ENCODE measurements around the gene SMARCA2. TPM values are rescaled to one million over a fixed set of nuclear protein-coding genes. Genes with fewer than 3 reads are reported as not detected.

The SMARCA2 gene
- total RNA-seq, 1 experiment from 2014 or later, result 20.8 TPM

GRCh38 chr9:2178034-2178734 lies 163.0 kb downstream of the SMARCA2 start:
- no peak for DNase-seq (ENCODE audit: low read depth)
- in situ Hi-C loops (cut with HindIII; ENCODE audit: low pct_unique_long_range_greater_than_20kb, low sequenced_read_pairs), result no loop called here

- DNase-seq (ENCODE audit: low read depth), result no peak
- in situ Hi-C loops (cut with HindIII; ENCODE audit: low pct_unique_long_range_greater_than_20kb, low sequenced_read_pairs), result no loop called here
These were observed 164.4 kb downstream of the SMARCA2 start for GRCh38 chr9:2179567-2179966.

GRCh38 chr9:2180154-2180553 lies 165.0 kb downstream of the SMARCA2 start:
- DNase-seq (ENCODE audit: low read depth), result no peak

DNA sequence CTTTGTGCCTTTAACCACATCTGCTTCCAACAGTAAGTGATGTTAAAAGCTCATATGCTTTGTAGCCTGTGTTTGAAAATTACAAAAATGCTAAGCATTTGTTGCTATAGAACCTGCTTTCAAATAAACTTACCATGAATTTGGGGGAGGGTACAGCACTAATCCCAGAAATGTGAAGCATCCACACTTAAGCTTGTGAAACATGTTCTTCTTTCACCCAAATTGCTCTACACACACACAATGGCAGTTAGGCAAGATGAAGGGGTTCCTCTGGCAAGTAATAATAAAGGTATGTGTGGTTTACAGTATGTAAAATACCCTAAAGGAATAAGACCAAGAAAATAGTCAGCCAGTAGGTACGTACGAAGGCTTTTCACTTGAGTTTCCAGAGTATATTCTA lies 165.6 kb downstream of the SMARCA2 start:
- in situ Hi-C loops (cut with HindIII; ENCODE audit: low pct_unique_long_range_greater_than_20kb, low sequenced_read_pairs), result no loop called here

More at GRCh38 chr9:2180154-2180553, 165.0 kb downstream of the SMARCA2 start:
- in situ Hi-C loops (cut with HindIII; ENCODE audit: low pct_unique_long_range_greater_than_20kb, low sequenced_read_pairs), result no loop called here

GRCh38 chr9:2181792-2182191 lies 166.6 kb downstream of the SMARCA2 start:
- no peak for DNase-seq (ENCODE audit: low read depth)
- in situ Hi-C loops (cut with HindIII; ENCODE audit: low pct_unique_long_range_greater_than_20kb, low sequenced_read_pairs), result no loop called here

More for the DNA sequence above, 165.6 kb downstream of the SMARCA2 start:
- no peak for DNase-seq (ENCODE audit: low read depth)

DNA sequence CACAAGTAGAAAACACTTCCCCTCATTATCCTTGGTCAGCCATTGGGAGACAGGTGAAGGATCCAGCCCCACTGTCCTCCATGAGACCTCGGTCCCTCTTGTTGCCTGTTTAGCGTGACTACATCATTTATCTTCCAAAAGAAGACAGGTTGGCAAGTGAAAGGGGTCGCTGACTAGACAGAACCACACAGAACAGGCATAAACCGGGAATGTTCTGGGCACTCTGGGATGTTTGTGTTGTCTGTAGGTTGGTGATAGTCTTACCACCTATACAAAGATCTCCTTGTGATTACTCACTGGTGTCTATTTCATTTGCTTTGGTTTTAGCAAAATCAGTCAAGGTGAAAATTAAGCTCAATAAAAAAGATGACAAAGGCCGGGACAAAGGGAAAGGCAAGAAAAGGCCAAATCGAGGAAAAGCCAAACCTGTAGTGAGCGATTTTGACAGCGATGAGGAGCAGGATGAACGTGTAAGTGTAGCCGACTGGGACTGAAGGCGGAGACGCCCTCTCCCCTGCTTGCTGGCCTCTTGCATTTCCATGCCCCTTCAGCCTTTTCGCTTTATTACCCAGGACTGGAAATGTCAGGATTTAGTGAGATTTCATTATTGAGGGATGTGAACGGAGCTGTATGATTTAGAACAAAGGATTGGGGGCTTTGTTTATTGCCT lies 175.9 kb downstream of the SMARCA2 start:
- in situ Hi-C loops (cut with HindIII; ENCODE audit: low pct_unique_long_range_greater_than_20kb, low sequenced_read_pairs), result no loop called here
- no peak for DNase-seq (ENCODE audit: low read depth)

DNA sequence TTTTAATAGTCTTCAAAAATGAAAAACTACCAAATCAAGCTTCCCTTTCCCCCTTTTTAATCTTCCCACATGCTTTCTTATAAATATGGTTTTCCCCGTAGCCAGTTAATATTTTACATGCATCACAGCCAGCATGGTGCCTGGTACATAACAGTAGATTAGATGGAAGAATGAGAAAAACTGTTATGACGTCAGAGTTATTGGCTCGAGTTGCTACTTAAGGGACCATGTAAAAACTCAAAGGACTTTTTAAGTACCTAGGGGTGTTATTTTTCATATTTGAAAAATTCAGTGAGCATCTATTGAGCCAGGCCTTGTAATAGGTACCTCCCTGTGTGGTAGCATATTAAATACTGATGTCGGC lies 176.4 kb downstream of the SMARCA2 start:
- in situ Hi-C loops (cut with HindIII; ENCODE audit: low pct_unique_long_range_greater_than_20kb, low sequenced_read_pairs), result no loop called here
- no peak for DNase-seq (ENCODE audit: low read depth)

- DNase-seq (ENCODE audit: low read depth), result no peak
- in situ Hi-C loops (cut with HindIII; ENCODE audit: low pct_unique_long_range_greater_than_20kb, low sequenced_read_pairs), result no loop called here
These were observed 177.3 kb downstream of the SMARCA2 start for GRCh38 chr9:2192356-2192979.

DNA sequence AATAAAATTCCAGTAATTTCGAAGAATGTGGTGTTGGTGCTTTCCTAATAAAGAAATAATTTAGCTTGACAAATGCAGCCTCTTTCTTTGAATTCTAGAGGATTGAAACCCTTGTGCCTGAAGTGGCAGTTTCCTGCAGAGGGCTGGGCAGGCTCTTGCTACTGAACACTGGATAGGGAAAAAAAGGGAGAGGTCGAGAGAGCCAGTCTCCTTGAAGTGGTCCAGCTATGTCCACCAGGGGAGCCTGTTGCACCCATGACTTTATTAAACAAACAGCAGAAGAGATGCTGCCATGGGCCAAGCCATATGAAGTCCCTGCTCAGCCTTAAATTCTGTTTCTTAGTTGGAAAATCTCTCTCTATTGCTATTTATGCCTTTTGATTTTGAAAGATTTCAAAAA lies 178.4 kb downstream of the SMARCA2 start:
- in situ Hi-C loops (cut with HindIII; ENCODE audit: low pct_unique_long_range_greater_than_20kb, low sequenced_read_pairs), result no loop called here
- no peak for DNase-seq (ENCODE audit: low read depth)

DNA sequence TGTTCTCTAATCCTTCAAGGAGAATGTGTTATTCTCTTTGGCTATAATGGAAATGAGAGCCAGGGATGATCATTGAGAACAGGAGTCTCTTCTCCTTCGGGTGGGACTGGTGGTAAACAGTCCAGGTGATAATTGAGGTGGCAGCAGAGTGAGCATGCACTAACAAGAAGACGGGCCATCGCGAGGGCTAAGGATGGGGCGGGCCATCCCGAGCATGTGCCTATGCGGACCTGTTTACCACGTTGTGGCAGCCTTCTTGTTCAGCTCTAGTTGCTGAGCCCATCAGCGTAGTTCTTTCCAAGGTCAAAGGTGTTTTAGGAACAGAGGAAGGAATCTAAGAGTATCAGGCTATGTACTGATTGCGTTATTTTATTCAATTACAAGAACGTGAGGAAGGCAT lies 180.1 kb downstream of the SMARCA2 start:
- in situ Hi-C loops (cut with HindIII; ENCODE audit: low pct_unique_long_range_greater_than_20kb, low sequenced_read_pairs), result no loop called here
- no peak for DNase-seq (ENCODE audit: low read depth)

GRCh38 chr9:2196757-2197156 lies 181.6 kb downstream of the SMARCA2 start:
- no peak for DNase-seq (ENCODE audit: low read depth)
- in situ Hi-C loops (cut with HindIII; ENCODE audit: low pct_unique_long_range_greater_than_20kb, low sequenced_read_pairs), result no loop called here

- in situ Hi-C loops (cut with HindIII; ENCODE audit: low pct_unique_long_range_greater_than_20kb, low sequenced_read_pairs), result no loop called here
- DNase-seq (ENCODE audit: low read depth), result no peak
These were observed 183.9 kb downstream of the SMARCA2 start for GRCh38 chr9:2198956-2199635.

- in situ Hi-C loops (cut with HindIII; ENCODE audit: low pct_unique_long_range_greater_than_20kb, low sequenced_read_pairs), result no loop called here
These were observed 185.1 kb downstream of the SMARCA2 start for GRCh38 chr9:2199999-2200796.

DNA sequence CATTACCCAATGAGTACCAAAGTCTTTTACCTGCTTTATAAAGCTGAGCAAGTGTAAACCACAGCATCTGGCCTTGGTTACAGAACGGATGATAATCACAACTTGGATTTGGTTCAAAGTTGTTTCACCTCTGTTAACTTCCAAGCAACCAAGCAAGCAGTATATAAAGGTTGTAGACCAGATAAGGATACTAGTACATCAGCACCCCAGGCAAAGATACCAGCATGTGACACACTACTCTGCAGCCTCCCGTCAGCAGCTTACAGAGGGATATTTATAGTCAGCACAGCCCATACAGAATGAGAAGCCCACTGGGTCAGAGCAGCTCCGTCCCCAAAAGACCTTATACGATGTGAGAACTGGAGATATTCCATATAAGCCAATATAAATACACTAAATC lies 193.3 kb downstream of the SMARCA2 start:
- DNase-seq (ENCODE audit: low read depth), result no peak
- in situ Hi-C loops (cut with HindIII; ENCODE audit: low pct_unique_long_range_greater_than_20kb, low sequenced_read_pairs), result no loop called here

More at GRCh38 chr9:2199999-2200796, 185.1 kb downstream of the SMARCA2 start:
- DNase-seq (ENCODE audit: low read depth), result no peak

DNA sequence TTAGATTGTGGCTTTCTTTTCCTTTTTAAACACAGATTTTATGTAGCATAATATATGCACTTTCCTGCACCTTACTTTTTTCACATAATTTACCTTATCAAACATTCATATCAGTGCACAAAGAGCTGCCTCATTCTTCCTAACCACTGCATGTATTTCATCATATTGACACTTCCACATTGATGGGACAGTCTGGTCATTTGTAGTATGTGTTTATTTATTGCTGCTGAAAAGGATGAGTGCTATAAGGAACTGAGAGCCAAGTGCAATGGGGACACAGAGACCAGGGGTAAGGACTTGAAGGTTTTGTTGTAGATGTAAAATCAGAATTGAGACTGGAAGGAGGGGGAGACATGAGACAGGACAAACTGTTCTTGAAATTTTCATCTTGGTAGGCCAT lies 193.8 kb downstream of the SMARCA2 start:
- in situ Hi-C loops (cut with HindIII; ENCODE audit: low pct_unique_long_range_greater_than_20kb, low sequenced_read_pairs), result no loop called here
- DNase-seq (ENCODE audit: low read depth), result no peak

- in situ Hi-C loops (cut with HindIII; ENCODE audit: low pct_unique_long_range_greater_than_20kb, low sequenced_read_pairs), result no loop called here
- no peak for DNase-seq (ENCODE audit: low read depth)
These were observed 194.3 kb downstream of the SMARCA2 start for GRCh38 chr9:2209400-2209799.

DNA sequence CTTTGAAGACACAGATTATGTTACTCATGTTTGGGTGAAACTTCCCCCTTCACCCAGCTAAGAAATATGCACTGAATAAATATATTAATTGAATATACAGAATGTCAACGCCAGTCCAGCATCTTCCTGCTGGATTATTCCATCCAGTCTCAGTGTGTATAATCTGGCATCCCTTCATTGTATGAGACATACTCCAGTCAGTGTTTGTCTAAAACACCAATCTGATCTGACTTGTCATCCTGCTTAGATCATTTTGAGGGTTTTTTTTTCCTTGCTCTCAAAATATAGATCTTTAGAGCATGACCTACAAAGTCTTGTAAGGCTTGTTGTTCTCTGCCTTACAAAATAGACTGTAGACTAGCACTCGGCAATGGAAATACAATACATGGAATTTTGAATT lies 195.1 kb downstream of the SMARCA2 start:
- DNase-seq (ENCODE audit: low read depth), result no peak
- in situ Hi-C loops (cut with HindIII; ENCODE audit: low pct_unique_long_range_greater_than_20kb, low sequenced_read_pairs), result no loop called here

GRCh38 chr9:2213830-2214468 lies 198.8 kb downstream of the SMARCA2 start:
- in situ Hi-C loops (cut with HindIII; ENCODE audit: low pct_unique_long_range_greater_than_20kb, low sequenced_read_pairs), result no loop called here
- no peak for DNase-seq (ENCODE audit: low read depth)

All from Caki2 (cell line).